GM19238 (cell line): ENCODE measurements around the gene CFLAR.
"Not testable (repeated sequence)": the region's sequence is repeated elsewhere in the genome, so short reads cannot be mapped to it uniquely, and the experiment has no call there.

Experiments
- DNase-seq: peaks from one replicate; pipeline ENCODE4 v3.0.0; 2011; ENCODE audit warnings: low spot score; ENCODE audit not compliant: insufficient read length

Gene CFLAR

DNA sequence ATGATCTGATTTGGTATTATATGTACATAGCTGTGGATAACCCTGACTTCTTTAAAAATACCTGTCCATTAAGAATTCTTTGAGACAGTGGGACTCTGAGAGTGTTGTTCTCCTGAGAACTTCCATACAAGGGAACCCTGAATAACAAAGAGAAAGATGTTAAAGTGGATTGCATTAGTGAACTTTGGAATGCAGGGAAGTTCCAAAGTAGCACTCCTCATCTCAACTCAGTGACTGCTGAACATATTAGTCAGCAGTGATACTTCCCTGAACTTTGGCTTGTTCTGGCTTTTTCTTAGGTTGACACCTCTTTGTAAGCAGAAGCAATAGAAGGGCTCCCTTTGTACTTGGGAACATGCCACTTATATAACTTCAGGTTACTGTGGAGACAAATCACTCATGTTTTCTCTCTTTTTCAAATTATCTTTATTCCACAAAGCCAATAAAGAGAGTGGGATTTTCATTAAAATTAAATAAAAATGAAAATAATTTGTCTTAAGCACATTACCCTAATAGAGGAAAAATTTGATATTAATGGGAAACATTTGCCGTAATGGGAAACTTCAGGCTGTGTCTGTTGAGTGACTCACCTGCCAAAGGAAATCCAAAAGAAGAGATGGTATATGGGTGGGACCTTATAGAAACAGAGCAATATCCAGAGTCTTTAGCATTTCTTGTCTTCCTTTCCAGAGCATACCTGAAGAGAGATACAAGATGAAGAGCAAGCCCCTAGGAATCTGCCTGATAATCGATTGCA is 33.3 kb downstream of the CFLAR start:
- DNase-seq = no peak

DNA sequence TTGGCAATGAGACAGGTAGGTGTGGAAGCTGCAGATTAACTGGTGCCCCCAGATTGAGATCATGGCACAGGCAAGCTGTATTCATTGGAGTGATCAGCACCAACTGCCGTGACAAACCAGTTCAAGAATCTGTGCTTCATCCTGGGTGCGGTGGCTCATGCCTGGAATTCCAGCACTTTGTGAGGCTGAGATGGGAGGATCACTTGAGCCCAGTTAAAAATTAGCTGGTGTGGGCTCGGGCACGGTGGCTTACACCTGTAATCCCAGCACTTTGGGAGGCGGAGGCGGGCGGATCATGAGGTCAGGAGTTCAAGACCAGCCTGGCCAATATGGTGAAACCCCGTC is 33.8 kb downstream of the CFLAR start:
- DNase-seq = not testable (repeated sequence)

DNA sequence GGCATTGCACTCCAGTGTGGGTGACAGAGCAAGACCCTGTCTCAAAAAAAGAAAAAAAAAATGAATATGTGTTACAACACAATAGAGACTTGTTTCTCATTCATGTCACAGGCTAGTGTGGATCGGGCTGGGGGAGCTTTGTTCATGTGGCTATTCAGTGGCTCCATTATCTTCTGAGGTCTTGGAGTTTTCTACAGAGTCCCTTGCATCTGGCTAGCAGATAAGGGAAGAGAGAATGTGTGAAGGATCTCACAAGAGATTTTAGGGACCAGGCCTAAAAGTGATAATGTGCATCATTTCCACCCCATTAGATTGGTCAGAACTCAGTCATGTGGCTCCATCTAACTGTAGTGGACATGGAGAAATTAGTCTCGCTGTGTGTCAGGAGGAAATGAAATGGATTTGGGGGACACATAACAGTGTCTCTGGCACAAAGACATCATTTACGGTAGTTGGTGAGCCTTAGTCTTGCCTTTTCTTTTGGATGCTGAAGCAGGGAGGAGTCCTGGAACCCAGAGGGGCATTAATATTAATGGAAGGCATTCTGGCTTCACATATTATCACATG is 34.6 kb downstream of the CFLAR start:
- DNase-seq = no peak

DNA sequence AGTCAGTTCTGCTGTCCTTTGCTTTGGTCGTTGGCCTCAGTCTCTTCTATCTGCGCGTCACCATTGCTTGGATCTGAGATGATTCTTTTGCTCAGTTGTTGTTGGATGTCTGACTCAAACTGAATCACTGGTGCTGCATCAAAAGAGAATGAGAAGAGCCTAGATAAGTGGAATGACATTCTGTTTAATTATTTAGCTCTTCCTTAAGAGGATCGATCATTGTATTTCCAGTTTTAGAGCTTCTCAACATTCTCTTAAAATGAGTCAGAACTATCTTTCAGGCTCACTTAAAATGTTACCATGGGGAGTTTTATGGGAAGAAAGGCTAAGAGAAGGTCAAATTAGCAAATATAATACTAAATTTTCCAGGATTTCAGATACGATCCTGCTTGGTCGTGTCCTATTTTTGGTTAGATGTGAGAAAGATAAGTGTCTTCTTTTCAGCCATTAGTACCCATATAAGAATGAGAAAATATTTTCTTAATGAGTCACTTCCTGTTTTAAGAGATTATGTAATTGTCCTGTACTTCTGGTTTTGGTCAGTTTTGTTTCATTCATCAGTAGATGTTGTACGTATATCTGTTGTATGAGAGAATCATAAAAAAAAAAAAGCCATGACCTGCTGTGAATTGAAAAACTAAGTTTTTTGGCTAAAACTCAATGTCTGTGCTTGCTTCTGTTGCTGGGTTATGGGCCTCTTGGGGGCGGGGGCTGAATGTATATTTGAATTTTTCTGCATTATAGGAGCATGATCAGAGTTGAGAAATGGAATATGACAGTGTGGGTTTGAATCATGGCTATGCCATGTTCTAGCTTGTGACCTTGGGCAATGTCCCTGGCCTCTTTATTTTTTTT is 35.4 kb downstream of the CFLAR start:
- DNase-seq = no peak

DNA sequence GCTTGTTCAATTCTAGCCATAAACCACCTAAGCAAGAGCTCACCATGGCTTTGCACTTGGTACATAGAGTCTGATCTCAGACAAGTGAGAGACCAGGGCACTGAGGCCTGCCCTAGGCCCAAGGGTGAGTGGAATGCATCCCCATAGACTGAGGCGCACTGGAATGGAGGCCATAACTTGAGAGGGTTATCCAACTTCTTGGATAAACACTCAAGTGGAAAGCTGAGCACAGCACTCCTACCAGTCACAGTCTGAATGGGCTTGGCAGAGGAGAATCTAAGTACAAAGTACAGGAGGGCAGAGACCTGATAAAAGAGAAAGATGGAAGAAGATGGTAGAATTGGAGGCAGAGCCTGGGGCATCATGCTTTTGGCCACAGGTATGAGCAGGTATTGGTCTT is 36.6 kb downstream of the CFLAR start:
- no peak for DNase-seq

DNA sequence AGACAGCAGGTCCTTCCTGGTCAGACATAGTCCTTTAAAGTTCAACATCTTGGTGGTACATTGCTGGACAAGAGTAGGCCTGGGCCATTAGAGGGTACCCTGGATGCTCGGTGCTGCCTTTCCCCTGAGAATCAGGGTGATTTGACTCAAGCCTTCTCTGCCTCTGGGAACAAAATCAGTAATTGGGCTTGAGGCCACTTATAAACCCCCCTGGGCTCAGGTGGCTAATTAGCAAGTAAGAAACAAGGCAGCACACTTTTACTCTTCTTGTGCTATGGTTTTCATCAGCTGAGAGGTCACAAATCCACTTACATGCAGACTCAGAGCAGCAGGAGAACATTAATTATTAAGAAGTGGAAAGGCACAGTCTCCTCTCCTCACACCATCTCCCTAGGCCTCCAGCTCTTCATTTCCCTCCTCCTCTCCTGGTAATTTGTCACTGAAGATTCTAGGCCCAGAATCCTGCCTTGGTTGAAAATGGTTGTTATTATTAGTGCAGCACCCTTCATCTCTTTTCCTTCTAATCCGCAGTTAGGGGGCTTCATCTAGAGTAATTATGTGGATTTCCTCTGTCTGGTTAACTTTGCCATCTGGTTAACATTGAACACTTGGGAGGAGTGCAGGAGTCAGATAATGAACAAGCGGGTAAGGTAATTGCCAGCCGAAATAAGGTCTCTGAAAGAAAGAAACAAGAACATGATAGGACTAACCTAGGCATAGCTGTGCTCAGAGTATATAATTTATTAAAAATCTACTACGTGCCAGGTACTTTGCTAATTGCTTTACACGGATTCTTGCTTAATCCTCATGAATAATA is 37.2 kb downstream of the CFLAR start:
- no peak for DNase-seq

DNA sequence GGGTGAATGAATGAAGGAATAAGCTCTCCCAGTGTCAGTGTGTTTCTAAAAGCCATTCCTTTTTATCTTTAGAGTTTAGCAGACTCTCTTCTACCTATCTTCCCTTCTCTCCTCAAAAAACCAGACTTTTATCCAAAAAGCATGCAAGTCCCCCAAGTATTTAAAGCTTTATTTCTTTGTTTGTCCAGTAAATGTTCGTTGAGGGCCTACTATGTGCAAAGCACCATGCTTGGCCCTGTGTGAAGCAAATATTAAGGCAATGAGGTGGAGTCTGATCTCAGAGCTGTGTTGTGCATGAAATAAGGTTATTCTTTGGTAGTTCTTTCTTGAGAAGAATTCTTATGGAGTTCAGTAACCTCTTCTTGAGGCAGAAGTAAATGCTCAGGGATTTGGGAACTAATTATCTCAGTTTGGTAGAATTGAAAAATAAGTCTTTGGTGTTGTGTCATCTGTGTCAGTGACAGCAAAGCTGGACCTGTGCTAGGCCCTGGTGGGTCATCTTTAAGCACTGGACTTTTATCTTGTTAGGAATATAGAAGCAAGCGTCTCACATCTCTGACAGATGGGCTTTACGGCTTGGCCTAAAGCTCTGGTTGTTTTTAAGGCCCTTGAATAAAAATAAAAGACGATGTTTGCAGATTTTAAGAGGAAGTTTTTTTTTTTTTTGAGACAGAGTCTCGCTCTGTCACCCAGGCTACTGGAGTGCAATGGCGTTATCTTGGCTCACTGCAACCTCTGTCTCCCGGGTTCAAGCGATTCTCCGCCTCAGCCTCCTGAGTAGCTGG is 38.8 kb downstream of the CFLAR start:
- no peak for DNase-seq

DNA sequence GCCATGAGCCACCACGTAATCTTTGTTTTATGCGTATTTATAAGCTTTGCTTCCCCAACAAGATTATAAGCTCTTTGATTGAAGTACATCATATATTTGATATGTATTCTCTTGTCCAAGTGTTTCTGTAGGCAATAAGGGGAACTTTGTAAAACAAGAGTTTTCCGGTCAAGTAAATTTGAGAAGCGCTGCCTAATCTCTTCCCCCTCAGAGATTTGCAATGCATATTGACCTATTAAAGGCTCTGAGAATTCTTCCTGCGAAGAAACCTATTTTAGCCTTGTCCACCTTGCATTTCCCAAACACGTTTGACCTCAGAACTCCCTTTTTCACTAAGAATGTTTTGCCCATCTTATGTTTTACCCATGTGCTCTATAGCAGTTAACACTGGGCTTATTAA is 40.1 kb downstream of the CFLAR start:
- DNase-seq = no peak

DNA sequence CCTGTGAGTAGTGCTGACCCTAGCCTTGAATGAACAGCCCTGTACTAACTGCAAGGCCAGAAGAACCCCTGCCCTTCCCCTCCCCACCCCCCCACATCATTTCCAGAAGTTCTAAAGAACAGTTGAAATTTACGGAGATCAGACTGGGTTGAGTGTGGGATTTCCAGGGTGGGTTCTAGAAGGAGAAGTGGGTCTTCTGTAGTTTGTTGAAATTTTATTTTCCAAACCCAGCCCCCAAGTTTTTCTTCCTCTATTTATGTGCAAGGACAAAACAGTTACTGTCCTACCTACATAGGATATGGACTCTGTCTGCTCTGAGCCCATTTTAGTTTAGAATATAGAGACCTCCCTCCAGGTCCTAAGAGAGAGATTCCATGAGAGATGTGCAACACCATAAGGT is 40.7 kb downstream of the CFLAR start:
- no peak for DNase-seq

DNA sequence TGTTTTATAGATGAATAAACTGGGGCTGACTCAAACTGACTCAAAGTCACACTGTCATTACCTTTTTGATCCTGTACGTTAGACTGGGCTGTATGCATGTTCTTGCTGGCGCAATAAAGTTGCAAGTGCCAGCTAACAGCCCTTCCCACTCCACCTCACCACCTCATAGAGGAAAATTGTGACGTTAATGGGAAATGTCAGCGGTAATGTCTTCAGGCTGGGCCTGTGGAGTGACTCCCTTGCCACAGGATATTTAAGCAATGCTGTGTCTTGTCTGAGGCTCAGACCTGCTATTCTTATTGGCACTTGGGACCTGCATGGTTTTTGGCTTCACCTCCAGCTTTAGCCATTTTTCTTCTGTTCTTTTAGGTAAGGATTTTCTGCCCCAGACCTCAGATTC is 41.7 kb downstream of the CFLAR start:
- no peak for DNase-seq

DNA sequence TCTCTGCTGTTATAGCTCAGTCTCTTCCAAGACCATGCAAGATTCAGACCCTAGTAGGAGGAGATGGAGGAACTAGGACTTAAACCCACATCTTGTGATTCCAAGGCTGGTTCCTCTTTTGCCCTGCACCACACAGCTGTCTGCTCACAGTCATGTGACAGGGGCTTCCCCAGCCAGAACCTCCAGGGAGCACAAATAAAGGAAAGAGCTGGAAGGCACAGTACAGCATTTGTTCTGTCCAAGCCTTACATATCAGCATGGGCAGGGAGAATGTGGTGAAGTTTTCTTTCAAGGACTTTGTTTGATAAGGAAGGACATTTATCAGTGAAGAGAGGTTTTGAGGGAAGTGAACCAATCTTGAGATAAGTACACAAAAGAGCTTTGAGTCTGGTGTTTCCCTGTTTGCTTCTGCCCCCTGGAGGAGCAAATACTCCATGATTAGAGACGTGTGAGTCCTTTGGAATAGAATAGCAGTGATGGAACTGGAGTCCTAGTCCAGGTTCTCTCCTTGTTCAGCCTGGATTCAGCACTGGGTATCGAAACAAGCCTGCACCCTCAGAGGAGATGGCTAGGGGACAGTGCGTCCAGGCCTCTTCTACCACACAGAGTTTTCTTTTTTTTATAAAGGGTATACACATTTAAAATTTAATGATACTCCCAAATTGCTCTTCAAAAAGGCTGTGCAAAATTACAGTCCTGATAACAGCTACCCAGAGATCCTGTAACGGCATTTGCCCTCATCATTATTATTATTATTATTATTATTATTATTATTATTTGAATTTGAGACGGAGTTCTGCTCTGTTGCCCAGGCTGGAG is 42.4 kb downstream of the CFLAR start:
- peak; percentile 55 for DNase-seq

DNA sequence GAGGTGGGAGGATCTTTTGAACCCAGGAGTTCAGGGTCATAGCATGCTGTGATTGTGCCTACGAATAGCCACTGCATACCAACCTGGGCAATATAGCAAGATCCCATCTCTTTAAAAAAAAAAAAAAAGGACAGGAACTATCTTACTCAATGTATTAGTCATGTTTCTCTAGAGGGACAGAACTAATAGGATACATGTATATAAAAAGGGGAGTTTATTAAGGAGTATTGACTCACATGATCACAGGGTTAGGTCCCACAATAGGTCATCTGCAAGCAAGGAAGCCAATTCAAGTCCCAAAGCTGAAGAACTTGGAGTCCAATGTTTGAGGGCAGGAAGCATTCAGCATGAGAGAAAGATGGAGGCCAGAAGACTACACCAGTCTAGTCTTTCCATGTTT is 48.2 kb downstream of the CFLAR start:
- DNase-seq = no peak

DNA sequence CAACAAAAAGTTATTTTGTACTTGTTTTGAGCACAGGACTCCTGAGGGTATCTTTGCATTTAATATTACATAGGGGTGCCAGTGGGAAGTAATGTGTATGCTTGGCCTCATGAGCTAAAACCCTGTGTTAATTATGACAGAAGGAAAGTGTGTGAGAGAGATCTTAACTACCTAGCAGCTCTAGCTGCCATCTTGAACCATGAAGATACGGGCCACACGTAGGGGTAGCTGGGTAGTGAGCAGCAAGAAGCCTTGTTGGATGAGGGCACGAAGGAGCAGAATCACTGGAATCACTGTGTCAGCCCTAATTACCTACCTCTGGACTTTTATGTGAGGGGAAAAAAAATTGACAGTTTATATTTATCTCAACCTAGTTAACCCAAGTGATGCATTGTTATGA is 51.6 kb downstream of the CFLAR start:
- DNase-seq = no peak

DNA sequence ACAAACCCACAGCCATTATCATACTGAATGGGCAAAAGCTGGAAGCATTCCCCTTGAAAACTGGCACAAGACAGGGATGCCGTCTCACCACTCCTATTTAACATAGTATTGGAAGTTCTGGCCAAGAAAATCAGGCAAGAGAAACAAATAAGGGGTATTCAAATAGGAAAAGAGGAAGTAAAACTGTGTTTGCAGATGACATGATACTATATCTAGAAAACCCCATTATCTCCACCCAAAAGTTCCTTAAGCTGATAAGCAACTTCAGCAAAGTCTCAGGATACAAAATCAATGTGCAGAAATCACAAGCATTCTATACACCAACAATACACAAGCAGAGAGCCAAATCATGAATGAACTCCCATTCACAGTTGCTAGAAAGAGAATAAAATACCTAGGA is 52.5 kb downstream of the CFLAR start:
- DNase-seq = not testable (repeated sequence)

DNA sequence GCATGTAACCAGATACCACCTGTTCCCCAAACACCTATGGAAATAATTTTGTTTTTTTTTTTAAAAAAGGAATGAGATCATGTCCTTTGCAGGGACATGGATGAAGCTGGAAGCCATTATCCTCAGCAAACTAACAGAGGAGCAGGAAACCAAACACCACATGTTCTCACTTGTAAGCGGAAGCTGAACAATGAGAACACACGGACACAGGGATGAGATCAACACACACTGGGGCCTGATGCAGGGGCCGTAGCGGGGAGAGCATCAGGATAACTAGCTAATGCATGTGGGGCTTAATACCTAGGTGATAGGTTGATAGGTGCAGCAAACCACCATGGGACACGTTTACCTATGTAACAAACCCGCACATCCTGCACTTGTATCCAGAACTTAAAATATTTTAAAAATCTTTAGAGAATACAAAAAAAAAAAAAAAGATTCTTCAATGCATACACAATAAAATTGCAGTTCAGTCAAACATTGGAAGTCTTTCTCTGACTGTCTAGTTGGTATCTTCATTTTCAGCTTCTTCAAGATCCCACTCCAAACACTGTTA is 55.4 kb downstream of the CFLAR start:
- no peak for DNase-seq

DNA sequence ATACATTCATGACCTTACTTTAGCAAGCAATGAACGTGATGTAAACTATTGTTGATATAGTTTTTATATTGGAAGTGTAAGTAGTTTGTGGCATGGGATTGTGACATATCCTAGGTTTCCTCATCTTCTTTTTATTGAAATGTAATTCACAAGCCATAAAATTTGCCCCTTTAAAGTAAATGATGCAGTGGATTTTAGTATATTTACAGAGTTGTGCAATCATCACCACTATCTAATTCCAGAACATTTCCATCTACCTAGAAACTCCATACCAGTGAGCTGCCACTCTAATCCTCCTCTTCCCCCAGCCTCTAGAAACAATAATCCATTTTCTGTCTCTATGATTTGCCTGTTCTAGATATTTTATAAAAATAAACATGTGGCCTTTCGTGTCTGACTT is 56.3 kb downstream of the CFLAR start:
- no peak for DNase-seq

DNA sequence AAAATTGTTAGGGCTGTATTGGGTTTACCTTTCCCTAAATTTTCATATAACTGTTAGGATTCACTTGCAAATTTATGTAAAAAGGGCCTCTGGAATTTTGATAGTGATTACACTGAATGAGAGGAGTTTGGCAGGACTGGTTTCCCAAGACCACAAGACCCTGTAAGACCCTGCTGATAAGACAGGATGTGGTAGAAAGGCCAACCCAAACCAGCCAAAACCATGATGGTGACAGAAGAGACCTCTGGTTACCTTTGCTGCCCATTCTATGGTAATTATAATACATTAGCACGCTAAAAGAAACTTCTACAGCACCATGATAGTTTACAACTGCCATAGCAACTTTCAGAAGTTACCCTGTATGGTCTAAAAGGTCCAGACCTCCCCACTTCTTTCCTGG is 58.7 kb downstream of the CFLAR start:
- DNase-seq = no peak

DNA sequence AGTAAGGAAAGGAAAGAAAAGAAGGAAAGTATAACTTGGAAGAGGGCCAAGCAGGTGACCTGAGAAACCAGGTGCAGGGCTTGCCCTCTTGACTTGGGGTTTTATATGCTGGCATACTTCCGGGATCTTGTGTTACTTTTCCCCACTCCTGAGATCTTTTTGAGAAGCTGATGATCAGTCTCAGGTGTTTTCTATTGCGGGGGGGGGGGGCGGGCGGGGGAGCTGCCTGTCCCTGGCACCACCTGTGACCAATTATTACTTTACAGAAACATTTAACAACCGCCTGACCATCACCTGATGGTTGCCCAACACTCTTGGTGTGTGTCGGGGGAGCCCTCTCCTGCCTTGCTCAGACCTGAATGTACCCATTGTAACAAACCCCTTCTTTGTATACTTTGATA is 60.1 kb downstream of the CFLAR start:
- no peak for DNase-seq

DNA sequence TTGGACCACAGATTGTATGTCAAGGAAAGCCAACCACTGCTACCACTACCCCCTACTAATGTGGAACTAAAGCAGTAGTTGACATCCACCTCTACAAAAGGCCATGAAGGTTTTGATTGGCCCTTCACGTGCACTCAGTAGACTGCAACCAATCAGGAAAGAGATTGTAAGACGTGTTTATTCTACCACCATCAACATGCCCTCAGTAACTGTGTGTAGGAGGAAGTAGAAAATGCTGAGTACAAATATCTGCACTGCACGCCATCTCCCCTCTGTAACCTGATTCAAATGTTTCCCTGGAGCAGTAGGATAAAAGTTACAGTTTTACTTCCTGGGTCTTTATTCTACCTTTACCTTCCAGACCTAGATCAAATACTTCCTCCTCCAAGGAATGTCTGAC is 64.0 kb downstream of the CFLAR start:
- no peak for DNase-seq
